D341Med (cell line): Measurements from ENCODE around the gene NAA25.

Experiments
- DNase-seq: peaks from one replicate; pipeline ENCODE4 v3.0.0; 2012; ENCODE audit warnings: low spot score

Gene NAA25

DNA sequence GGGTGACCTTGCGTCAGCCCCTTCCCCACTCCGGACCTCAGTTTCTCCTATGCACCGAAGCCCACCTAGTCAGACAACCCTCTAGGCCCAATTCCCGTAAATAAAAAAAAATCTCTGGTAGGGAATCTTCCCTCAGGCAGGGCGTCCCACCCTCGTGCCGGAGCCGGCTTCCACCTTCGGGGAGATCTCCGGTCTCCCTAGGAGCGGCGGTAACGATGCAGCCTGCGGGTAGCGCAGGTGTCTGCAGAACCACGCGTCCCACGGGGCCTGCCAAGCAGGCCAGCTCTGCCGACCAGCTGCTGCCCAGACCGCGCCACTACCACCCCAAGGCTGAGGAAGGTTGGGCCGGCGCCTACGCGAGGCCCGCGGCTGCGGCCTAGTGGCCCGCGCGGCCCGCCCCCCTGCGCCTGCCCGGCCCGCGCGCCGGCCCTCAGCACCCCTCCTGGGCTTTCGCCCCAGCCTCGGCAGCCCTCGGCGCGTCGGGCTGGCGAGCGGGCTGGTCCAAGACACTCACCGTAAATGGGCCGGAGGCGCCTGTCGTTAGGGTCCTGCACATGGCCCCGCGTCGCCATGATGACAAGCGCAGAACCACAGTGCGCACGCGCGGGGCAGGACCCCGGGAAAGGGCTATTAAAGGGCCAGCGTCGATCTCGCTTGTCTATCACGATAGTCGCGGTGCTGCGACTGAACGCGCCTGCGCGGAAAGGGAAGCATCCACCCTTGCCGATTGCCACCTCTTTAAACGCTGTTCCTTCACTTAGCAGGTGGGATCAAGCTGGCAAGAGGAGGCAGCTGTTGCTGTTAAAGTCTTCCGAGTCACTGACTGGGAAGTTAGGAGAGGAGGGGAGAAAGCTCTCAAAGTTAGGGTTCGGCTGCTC lies at the start of gene NAA25:
TSS of gene NAA25 (minus strand) at position 582 of the 878 bp plus-strand sequence. CDS start at position 572, 10 bp downstream.
- DNase-seq = peak; percentile 93

DNA sequence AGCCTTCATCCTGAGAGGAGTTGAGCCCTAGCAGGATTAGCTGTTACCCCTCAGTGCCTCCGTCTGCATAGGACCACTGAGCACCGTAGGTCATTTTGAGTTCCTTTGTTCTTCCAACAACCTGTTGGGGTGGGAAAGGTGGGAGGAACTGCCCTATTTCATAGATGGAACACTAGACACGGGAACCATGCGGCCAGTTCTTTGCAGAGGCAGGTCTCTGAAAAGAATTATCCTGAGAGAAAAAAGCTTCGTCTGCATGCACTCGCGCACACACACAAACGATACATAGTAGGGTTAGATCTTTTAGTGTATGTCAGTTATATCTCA lies 45.3 kb upstream of the NAA25 start:
- DNase-seq = no peak

- DNase-seq = peak; percentile 36
Observed at GRCh38 chr12:112153181-112153892, 44.8 kb upstream of the NAA25 start.

GRCh38 chr12:112151766-112152541 lies 43.4 kb upstream of the NAA25 start:
- DNase-seq = peak; percentile 6

DNA sequence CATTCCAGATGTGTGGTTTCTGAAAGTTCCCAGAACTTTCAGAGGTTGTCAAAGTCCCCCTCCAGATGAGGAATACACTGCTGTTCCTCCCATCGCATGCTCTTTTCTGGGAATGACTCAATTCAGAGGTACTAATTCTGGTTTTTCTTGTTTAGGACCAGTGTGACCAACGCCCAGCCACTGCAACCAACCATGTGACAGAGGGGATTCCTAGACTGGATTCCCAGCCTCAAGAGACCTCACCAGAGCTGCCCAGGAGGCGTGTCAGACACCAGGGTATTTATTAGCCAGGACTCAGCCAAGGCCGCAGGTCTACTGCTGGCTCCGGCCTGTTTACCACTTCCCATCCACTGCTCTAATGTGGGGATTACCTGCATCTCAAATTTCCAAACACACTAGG lies 41.0 kb upstream of the NAA25 start:
- peak; percentile 36 for DNase-seq

DNA sequence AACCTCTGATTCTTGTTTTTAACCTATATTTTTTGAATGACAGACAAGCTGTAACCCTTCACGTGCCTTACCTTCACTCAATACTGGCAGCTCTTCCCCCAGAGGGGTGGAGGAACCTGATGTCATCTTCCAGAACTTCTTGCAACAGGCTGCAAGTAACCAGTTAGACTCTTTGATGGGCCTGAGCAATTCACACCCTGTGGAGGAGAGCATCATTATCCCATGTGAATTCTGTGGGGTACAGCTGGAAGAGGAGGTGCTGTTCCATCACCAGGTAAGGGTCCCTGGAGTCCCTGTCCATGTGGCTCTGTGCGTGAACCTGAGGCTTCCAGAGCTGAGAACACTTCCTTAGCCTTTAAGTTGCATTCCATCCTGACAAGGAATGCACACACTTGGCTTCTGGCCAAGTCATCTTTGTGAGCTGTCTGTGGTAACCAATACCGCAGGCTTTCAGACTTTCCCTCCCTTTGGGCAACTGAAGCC lies 39.5 kb upstream of the NAA25 start:
- DNase-seq = no peak

DNA sequence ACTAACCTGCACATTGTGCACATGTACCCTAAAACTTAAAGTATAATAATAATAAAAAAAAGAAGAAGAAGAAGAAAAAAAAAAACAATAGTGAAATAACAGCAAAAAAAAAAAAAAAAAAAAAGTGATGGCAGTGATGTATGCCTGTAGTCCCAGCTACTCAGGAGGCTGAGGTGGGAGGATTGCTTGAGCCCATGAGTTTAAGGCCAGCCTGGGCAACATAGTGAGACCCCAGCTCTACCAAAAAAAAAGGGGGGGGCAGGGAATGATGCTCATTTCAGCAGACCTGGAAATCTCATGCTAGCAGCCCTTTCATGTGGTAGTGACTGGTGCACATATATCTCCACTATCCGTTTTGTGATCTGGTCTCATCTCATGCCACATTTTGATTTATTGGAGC lies 37.5 kb upstream of the NAA25 start:
- DNase-seq = no peak

DNA sequence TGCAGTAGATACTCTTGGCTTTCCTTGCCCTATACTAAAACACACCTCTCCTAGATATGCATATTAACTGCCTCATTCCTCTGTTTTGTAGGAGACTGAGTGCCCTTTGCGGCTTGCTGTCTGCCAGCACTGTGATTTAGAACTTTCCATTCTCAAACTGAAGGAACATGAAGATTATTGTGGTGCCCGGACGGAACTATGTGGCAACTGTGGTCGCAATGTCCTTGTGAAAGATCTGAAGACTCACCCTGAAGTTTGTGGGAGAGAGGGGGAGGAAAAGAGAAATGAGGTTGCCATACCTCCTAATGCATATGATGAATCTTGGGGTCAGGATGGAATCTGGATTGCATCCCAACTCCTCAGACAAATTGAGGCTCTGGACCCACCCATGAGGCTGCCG lies 32.1 kb upstream of the NAA25 start:
- no peak for DNase-seq

- no peak for DNase-seq
Observed at GRCh38 chr12:112134731-112135130, 26.1 kb upstream of the NAA25 start.

GRCh38 chr12:112133418-112133817 lies 24.8 kb upstream of the NAA25 start:
- no peak for DNase-seq

GRCh38 chr12:112131686-112132085 lies 23.1 kb upstream of the NAA25 start:
- DNase-seq = no peak

DNA sequence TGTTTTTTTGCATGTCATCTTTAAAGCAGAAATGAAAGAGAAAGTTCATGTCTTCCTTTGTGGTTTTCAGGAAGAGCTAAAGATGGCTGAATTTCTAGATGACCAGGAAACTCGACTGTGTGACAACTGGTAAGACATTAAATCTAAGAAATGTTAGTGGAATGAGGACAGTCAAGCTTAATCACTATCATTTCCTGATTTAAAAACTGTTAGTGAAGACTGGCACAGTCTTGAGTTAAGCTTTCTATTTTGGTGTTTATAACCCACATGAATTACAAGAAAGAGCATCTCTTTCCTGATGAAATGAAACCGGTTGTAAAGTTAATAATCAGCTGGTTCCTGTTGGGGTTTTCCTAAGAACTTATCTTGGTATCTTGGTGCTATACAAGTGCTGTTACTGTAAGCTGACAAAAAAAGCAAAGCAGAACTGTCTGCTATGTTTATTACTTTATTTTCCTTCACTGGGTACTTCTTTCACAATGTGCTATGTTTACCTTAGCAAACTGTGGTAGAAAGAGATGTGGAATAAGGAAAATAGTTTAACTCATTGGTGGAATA lies 21.9 kb upstream of the NAA25 start:
- DNase-seq = no peak

DNA sequence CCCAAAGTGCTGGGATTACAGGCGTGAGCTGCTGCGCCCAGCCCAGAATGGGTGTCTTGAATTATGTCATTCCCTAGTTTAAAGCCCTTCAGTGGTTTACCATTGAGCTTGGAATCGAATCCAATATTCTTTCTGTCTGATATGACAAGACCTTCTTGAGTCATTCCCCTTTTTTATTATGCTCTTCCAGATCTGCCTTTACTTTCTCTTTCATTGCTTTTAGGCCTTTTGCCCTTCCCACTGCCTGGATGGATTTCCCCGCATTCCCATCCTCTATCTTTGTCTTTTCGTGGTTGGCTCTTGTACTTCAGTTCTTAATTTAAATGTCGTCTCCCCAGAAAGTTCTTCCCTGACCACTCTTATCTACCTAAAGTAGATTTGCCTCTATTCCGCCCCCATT lies 18.3 kb upstream of the NAA25 start:
- DNase-seq = no peak

DNA sequence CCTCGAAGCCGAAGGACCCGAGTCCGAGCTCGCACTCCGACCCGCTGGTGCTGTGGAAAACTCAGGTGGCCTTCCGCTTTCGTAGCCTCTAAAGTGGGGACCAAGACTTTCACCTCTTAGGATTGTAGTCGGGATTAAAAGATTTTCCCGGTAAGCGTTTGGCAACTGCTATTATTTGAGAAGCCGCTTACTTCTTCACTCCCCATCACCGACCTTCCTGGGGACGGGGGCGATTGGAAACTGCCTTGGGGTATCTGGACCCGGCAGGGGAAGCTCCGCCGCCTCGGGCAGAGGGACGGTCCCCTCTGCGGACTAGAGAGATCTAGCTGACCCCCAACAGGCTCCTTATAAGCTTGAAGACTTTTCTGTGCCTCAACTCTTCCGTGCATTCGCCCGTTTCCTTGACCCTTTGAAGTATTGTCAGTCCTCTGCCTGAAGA lies 17.4 kb upstream of the NAA25 start:
- no peak for DNase-seq

GRCh38 chr12:112125250-112125999 lies 16.8 kb upstream of the NAA25 start, which contains the start of gene TRAFD1:
TRAFD1 (plus strand) TSS chr12:112125560; CDS start chr12:112130523, 4,963 bp downstream.
- DNase-seq = peak; percentile 100

GRCh38 chr12:112124918-112125249 lies 16.3 kb upstream of the NAA25 start:
- DNase-seq = no peak

DNA sequence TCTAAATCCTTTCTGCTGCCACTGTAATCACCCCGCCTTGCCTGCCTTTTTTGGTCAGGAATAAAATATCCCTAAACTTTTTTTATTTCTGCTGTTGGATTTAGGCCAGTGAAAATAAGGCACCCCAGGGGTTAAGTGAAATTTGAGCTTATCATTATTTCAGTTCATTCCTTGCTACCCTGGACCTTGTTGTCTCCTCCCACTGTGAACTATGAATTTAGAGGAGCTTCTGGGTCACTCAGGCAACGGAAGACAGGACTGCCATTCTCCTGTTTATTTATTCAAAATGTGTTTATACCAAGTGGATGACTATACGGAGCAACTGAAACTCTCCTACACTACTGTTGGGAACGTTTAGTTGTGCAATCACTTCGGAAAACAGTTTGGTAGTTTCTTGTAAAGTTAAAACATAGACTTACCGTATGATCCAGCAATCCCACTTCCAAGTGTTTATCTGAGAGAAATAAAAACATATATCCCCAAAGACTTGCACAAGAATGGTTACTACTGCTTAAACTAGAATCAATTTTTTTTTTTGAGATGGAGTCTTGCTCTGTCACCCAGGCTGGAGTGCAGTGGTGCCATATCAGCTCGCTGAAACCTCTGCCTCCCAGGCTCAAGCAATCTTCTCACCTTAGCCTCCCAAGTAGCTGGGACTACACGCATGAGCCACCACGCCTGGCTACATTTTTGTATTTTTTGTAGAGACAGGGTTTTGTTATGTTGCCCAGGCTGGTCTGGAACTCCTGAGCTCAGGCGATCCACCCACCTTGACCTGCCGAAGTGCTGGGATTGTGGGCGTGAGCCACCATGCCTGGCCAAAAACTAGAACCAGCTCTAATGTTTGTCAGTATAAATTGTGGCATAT lies 14.5 kb upstream of the NAA25 start:
- no peak for DNase-seq

- no peak for DNase-seq
Observed at GRCh38 chr12:112121780-112122565, 13.4 kb upstream of the NAA25 start.

DNA sequence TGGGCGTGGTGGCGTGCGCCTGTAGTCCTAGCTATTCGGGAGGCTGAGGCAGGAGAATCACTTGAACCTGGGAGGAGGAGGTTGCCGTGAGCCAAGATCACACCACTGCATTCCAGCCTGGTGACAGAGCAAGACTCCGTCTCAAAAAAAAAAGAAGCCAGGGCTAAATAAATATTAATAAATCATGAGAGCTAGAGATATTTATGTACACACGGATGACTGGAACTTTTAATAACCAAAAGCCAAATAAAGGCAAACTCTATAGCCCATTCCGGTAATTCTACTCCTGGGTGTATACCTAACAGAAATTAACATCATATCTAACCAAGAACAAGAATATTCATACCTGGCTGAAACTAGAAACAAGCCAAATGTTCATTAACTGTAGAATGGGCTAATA lies 9.1 kb upstream of the NAA25 start:
- DNase-seq = no peak
